LNCaP clone FGC (cell line): Measurements from ENCODE around the gene HMX1.

ENCODE experiments used
- DNase-seq: peaks from one replicate; pipeline ENCODE4 v3.0.0-alpha.2; 2011; ENCODE audit warnings: low read depth
- H3K4me3 ChIP-seq: 2 replicates; pipeline ENCODE4 v1.5.1; 2011; ENCODE audit warnings: mild to moderate bottlenecking, low read depth, low read length, control low read depth
- CTCF ChIP-seq: IDR thresholded peaks from 2 replicates; pipeline ENCODE4 v1.5.1; 2012; ENCODE audit warnings: mild to moderate bottlenecking; ENCODE audit not compliant: control insufficient read depth, insufficient read depth; ENCODE audit errors: extremely low read depth

The HMX1 gene

GRCh38 chr4:8854931-8855330 is 16.7 kb downstream of the HMX1 start:
- TF ChIP-seq CTCF = no peak
- no peak for DNase-seq
- H3K4me3 ChIP-seq = no peak overlapping the region

GRCh38 chr4:8854016-8854415 is 17.6 kb downstream of the HMX1 start:
- DNase-seq = no peak
- TF ChIP-seq CTCF = no peak
- H3K4me3 ChIP-seq = no peak overlapping the region

- DNase-seq = no peak
- TF ChIP-seq CTCF = no peak
- H3K4me3 ChIP-seq = no peak overlapping the region
Measured at GRCh38 chr4:8853249-8853648, 18.4 kb downstream of the HMX1 start.

- no peak for DNase-seq
- H3K4me3 ChIP-seq = no peak overlapping the region
- TF ChIP-seq CTCF = no peak
Measured at GRCh38 chr4:8852118-8852704, 19.4 kb downstream of the HMX1 start.

GRCh38 chr4:8851321-8852117 is 20.1 kb downstream of the HMX1 start:
- TF ChIP-seq CTCF = no peak
- no peak overlapping the region for H3K4me3 ChIP-seq
- no peak for DNase-seq

- TF ChIP-seq CTCF = no peak
- DNase-seq = no peak
- H3K4me3 ChIP-seq = no peak overlapping the region
Measured at GRCh38 chr4:8850830-8851188, 20.8 kb downstream of the HMX1 start.
